Activated naive CD8-positive, alpha-beta T cell treated with anti-CD3 and anti-CD28 coated beads, Interleukin-2, amount 10 ng/mL, durations not matched to agents 7 days and 5 days (primary cell): ENCODE measurements around the gene NSD2. TPM values are rescaled to one million over a fixed set of nuclear protein-coding genes. Genes with fewer than 3 reads are reported as not detected.
"Not testable (repeated sequence)": the region's sequence is repeated elsewhere in the genome, so short reads cannot be mapped to it uniquely, and the experiment has no call there.

Source experiments
- ATAC-seq: fragments of 150-1000 bp; cut with Tn5 transposase; one replicate; pipeline ENCODE4 v1.10.0; 2021; ENCODE audit warnings: low read depth, moderate library complexity
- POLR2A ChIA-PET: fragments of 350-600 bp; sonication (Branson Sonifier 250); formaldehyde crosslinking; loops from one replicate; lab custom pipeline; 2021; ENCODE audit warnings: antibody characterized with exemption; lab: Charles Lee
- DNase-seq: peaks from one replicate; pipeline ENCODE4 v3.0.0; 2021
- H3K27ac Mint-ChIP-seq: one replicate; pipeline ENCODE4 v1.8.0; 2022; ENCODE audit warnings: mild to moderate bottlenecking, mixed read lengths
- H3K27me3 Mint-ChIP-seq: one replicate; pipeline ENCODE4 v1.8.0; 2022; ENCODE audit warnings: mild to moderate bottlenecking, moderate library complexity, mixed read lengths
- H3K36me3 Mint-ChIP-seq: one replicate; pipeline ENCODE4 v1.8.0; 2021; ENCODE audit warnings: mild to moderate bottlenecking, mixed read lengths
- H3K4me1 Mint-ChIP-seq: one replicate; pipeline ENCODE4 v1.8.0; 2021; ENCODE audit warnings: mixed read lengths
- H3K4me3 Mint-ChIP-seq: one replicate; pipeline ENCODE4 v1.8.0; 2022; ENCODE audit warnings: mild to moderate bottlenecking, moderate library complexity, mixed read lengths
- H3K9me3 Mint-ChIP-seq: one replicate; pipeline ENCODE4 v1.8.0; 2021; ENCODE audit warnings: mixed read lengths
- total RNA-seq, 2 experiments: library from RNA; stranded (reverse); gene quantifications; one replicate each; pipeline ENCODE4 v1.2.3, GENCODE V29; 2021

Gene NSD2
- total RNA-seq, 2 experiments from 2014 or later: 218 to 231 TPM

DNA sequence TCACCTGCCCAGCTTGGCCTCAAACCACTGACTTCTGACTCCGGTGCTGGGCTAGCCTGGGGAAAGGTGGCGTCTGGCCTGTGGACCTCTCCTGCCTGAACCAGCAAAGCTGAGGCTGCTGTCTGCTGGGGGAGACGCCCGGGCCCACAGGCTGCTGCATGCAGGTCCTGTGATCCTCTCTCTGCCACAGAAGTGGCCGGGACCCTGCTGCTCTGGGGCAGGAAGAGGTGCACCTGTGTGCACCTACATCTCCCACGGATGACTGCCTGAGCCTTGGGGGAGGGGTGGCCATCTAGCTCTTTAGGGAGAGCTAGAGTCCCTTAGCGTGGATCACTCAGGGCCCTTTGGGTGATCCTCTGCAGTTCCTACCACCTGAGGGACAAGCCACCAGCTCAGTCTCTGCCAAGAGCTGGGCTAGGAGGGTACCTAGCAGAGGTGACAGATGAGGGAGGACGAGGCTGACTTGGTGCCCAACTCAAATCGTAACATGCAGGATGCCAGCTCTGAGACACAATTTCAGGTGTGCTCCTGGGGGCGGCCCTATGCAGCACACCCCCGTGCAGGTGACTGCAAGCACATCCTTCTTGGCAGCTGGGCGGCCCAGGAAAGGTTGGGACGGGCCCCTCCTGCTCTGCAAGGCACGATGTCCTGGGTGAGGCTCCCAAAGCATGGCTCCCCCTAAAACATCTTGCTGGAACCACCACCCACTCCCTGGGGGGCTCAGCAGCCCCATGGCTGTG, 37.7 kb upstream of the NSD2 start:
- no peak overlapping the region for H3K27ac Mint-ChIP-seq
- ATAC-seq: no peak
- POLR2A ChIA-PET: no interaction called here
- H3K27me3 Mint-ChIP-seq: no peaks in the 10 kb centered on the region
- H3K4me1 Mint-ChIP-seq: peaks cover 6% of the 10 kb centered on the region
- no peak overlapping the region for H3K4me3 Mint-ChIP-seq
- peaks cover 20% of the 10 kb centered on the region for H3K36me3 Mint-ChIP-seq
- no peaks in the 10 kb centered on the region for H3K9me3 Mint-ChIP-seq
- no peak for DNase-seq

DNA sequence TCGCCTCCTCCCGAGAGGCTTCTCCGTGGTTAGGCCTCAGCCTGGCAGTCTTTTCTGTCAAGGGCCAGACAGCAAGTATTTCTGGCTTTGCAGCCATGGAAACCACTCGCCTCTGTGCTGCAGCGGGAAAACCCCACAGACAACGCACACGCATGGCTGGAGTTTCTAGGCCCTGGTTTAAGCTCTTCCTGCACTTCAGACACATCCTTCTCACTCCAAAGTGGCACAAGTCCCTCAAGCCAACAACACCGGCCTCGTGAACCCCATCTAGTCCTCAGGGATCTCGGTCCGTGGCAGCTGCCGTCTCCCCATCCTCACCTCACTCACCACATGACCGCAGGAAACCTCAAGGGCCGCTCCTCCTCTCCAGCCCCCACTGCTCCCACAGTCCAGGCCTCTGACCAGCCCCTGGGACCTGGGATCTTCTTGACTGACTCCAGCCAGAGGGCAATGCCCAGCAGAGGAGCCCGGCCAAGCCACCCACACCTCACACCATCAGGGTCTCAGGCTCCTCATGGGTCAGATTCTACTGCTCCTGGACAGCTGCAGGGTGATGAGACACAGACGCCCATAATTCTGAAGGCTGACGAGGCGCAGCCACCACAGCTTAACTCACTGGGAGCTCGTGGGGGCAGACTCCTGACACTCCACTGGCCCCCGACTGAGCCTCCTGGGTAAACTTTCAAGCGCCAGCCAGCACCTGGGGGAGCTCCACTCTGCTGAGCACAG, 37.0 kb upstream of the NSD2 start:
- Mint-ChIP-seq H3K27me3 (no peaks in the 10 kb centered on the region), H3K27ac (no peak overlapping the region), H3K4me1 (peaks cover 6% of the 10 kb centered on the region), H3K36me3 (peaks cover 22% of the 10 kb centered on the region), H3K9me3 (no peaks in the 10 kb centered on the region), H3K4me3 (no peak overlapping the region)
- POLR2A ChIA-PET: no interaction called here
- DNase-seq (no peak), ATAC-seq (no peak)

DNA sequence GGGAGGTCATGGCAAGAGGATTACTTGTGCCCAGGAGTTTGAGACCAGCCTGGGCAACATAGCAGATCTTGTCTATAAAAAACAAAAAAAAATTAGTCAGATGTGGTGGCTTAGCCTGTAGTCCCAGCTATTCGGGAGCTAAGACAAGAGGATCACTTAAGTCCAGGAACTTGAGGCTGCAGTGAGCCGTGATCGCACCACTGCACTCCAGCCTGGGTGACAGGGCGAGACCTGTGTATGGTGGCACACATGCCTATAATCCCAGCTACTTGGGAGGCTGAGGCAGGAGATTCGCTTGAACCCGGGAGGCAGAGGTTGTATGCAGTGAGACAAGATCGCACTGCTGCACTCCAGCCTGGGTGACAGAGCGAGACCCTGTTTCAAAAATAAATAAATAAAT, 35.4 kb upstream of the NSD2 start:
- H3K4me3 Mint-ChIP-seq, ATAC-seq, H3K4me1 Mint-ChIP-seq, DNase-seq, H3K27ac Mint-ChIP-seq, POLR2A ChIA-PET, H3K9me3 Mint-ChIP-seq, H3K27me3 Mint-ChIP-seq: not testable (repeated sequence)
- peaks cover 12% of the 10 kb centered on the region for H3K36me3 Mint-ChIP-seq

DNA sequence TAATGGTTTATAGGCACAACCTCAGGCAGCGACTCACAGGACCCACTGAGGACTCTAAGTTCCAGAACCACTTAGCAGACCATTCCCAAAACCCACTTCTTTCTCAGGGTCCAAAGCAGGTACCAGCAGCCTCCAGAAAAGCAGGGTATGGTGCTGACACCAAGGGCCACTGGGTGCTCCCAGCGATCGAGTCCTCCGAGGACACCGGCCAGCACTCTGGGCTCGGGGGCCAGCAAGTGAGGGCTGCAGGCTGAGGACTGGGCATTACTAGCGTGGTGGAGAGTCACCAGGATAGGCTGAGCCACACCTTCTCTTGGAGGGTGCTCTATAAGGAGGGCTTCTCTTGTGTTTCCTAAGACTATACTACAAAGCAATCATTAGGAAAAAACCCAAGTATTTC, 34.5 kb upstream of the NSD2 start:
- POLR2A ChIA-PET: no interaction called here
- H3K27me3 Mint-ChIP-seq: no peaks in the 10 kb centered on the region

DNA sequence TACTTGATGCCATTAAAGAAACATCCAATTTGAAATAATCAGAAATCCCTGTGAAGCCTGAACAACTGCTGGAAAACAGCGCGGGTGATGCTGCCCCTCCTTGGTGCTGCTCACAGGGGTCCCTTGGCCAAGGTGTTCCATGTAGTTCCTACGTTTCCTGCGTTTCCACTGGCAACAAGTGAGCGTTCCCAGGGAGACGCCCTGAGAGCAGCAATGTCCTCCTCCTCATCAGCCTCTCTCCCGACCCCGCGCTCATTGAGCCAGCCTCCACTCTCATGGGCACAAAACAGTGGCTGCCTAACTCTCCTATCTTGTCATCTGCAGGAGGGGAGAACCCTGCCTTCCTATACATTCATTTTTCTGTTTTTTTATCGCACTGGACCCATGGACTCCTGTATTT, 34.1 kb upstream of the NSD2 start:
- H3K4me1 Mint-ChIP-seq: peaks cover 6% of the 10 kb centered on the region
- H3K36me3 Mint-ChIP-seq: peaks cover 14% of the 10 kb centered on the region
- POLR2A ChIA-PET: no interaction called here
- H3K4me3 Mint-ChIP-seq: no peak overlapping the region
- no peaks in the 10 kb centered on the region for H3K9me3 Mint-ChIP-seq
- no peak overlapping the region for H3K27ac Mint-ChIP-seq
- DNase-seq: no peak
- no peaks in the 10 kb centered on the region for H3K27me3 Mint-ChIP-seq
- no peak for ATAC-seq

More for the DNA sequence above, 34.5 kb upstream of the NSD2 start:
- Mint-ChIP-seq H3K9me3 (no peaks in the 10 kb centered on the region), H3K4me3 (no peak overlapping the region), H3K36me3 (peaks cover 14% of the 10 kb centered on the region), H3K4me1 (peaks cover 3% of the 10 kb centered on the region), H3K27ac (no peak overlapping the region)
- DNase-seq: no peak
- ATAC-seq: no peak

DNA sequence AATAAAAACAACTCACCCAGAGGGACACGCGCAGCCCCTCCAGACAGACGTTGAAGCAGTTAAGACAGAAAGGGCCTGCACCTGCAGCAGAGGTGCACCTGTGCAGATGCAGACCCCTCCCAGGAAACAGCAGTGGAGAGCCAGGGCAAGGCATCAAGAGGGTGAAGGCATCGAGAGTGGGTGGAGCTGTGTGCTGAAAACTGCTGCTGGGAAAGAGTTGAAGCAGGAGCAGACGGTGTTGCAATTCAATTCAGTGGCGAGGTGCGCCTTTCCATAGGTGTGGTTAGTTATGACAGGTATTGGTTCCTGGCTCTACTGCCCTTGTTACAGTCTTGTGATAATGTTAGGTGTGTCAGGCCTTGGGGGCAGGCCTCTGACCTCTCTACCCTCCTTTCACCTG, 31.9 kb upstream of the NSD2 start:
- Mint-ChIP-seq H3K27ac (no peak overlapping the region), H3K36me3 (peaks cover 10% of the 10 kb centered on the region), H3K9me3 (no peaks in the 10 kb centered on the region), H3K27me3 (no peaks in the 10 kb centered on the region), H3K4me1 (peaks cover 8% of the 10 kb centered on the region), H3K4me3 (no peak overlapping the region)
- no peak for ATAC-seq
- DNase-seq: no peak
- POLR2A ChIA-PET: no interaction called here

DNA sequence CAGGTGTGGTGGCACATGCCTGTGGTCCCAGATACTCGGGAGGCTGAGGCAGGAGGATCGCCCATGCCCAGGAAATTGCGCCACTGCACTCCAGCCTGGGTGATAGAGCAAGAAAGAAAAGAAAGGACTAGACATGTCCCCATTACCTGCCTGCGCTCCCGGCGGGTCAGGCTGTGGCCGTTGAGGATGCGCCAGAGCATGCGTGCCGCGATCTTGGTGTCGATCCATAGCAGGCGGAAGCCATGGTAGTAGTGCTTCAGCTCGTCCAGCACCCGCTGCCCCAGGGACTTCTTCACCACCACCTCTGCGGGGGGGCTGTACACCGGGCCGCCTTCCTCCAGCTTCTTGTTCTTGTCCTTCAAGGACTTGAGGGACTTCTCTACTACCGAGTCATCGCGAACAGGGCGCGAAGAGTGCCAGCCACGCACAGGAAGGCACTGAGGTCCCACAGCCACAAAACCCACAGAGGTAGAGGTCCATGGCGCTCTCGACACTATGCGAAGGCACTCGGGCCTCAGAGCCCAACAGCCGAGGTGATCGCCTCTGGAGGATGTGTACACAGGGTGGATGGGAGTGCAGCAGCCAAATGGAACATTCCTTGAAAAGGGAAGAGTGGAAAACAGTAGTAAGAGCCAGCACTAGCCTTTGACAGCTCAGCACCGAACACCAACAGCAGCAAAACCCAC, 29.8 kb upstream of the NSD2 start:
- POLR2A ChIA-PET: no interaction called here

DNA sequence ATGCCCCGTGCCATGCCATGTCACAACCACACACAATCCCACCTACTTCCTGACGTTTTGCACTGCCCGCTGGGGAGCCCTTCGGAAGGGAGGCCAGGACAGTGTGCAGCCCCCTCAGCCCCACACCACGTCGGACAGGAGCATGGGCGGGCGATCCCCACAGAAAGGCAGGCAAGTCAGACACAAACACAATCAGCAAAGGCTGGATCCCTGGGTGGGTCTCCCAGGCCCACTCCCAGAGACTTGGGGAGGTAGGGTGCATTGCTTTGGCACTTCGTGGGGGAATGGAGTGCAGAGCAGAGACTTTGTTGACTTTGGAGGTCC, 29.3 kb upstream of the NSD2 start:
- peaks cover 7% of the 10 kb centered on the region for H3K36me3 Mint-ChIP-seq
- DNase-seq: no peak
- H3K27me3 Mint-ChIP-seq: no peaks in the 10 kb centered on the region
- no peak overlapping the region for H3K27ac Mint-ChIP-seq
- no peak for ATAC-seq
- H3K4me3 Mint-ChIP-seq: no peak overlapping the region
- POLR2A ChIA-PET: interaction anchor here (1.3 kb wide), 1 partner anchor 13 kb away, joined by 5 read pairs; no protein-coding TSS in a partner anchor
- H3K4me1 Mint-ChIP-seq: peaks cover 10% of the 10 kb centered on the region
- H3K9me3 Mint-ChIP-seq: no peaks in the 10 kb centered on the region

More for the DNA sequence above, 29.8 kb upstream of the NSD2 start:
- peaks cover 7% of the 10 kb centered on the region for H3K36me3 Mint-ChIP-seq
- ATAC-seq (no peak), DNase-seq (no peak)
- H3K27ac Mint-ChIP-seq: no peak overlapping the region
- no peak overlapping the region for H3K4me3 Mint-ChIP-seq
- H3K27me3 Mint-ChIP-seq: no peaks in the 10 kb centered on the region
- no peaks in the 10 kb centered on the region for H3K9me3 Mint-ChIP-seq
- peaks cover 8% of the 10 kb centered on the region for H3K4me1 Mint-ChIP-seq

DNA sequence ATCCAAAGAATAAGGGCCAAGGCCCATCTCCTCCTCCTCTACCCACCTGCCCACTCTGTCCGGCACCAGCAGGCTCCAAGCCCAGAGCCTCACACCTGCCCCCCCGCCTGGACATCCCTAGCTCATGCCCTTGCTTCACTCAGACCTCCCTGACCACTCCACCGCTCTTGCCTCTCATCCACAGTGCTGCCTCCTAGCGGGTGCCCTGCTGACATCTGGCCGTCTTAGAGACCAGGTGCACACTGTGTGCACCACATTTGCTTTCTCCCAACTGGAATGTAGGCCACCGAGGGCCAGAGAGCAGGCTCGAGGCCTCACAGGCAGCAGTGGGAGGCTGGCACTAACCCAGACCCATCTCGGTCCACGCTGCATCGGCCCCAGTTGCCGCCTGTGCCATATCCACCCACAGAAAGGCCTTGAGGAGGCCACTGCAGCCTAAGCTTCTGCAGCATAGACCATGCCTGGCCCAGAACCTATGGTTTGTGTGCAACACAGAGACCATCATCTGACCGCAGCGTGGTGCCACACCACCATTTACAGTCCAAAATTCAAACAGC, 28.8 kb upstream of the NSD2 start:
- Mint-ChIP-seq H3K4me1 (peaks cover 10% of the 10 kb centered on the region), H3K4me3 (no peak overlapping the region), H3K27ac (peak overlapping the region; percentile 31), H3K9me3 (no peaks in the 10 kb centered on the region), H3K27me3 (no peaks in the 10 kb centered on the region), H3K36me3 (peaks cover 9% of the 10 kb centered on the region)
- DNase-seq (no peak), ATAC-seq (no peak)
- POLR2A ChIA-PET: interaction anchor here (1.3 kb wide), 1 partner anchor 13 kb away, joined by 5 read pairs; no protein-coding TSS in a partner anchor

DNA sequence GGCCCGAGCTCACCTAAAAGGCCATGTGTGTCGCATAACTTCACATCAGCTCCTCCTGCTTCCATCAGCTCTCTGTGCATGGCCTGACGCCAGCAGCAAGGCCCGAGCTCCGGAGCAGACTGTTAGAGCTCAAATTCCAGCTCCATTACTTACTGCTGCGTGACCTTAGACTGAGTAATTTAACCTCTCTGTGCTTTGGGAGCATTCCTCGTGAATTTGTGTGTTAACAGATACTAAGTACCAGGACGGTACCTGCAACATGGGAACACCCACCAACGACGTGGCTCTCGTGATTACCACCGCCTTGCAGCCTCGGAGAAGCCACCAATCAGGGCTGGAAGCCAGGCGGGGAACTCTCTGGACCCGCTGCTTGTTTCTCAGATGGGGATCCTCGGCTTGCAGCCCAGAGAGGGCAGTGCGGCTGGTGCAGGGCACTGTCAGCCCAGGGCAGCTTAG, 28.2 kb upstream of the NSD2 start:
- Mint-ChIP-seq H3K36me3 (peaks cover 9% of the 10 kb centered on the region), H3K9me3 (no peaks in the 10 kb centered on the region), H3K27me3 (no peaks in the 10 kb centered on the region), H3K4me1 (peaks cover 10% of the 10 kb centered on the region), H3K27ac (no peak overlapping the region), H3K4me3 (no peak overlapping the region)
- POLR2A ChIA-PET: interaction anchor here (1.3 kb wide), 1 partner anchor 12 kb away, joined by 5 read pairs; no protein-coding TSS in a partner anchor
- ATAC-seq (no peak), DNase-seq (no peak)

DNA sequence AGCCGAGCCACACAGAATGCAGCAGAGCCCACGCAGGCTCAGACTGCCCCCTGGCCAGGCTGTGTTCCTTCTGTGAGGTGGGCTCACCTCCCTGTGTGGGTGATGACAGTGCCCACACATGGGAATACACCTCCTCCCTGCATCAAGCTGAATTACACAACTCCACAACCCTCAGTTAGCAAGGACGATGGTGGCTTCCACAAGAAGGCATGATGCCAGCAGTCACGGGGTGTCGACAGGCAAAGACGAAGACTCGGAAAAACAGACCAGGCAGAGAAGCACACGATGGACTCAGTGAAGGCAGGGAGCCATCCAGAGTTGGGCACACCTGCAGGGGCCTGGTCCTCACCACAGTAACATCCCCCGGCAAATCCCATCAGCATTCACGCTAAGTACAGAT, 27.3 kb upstream of the NSD2 start:
- H3K27me3 Mint-ChIP-seq: no peaks in the 10 kb centered on the region
- H3K4me3 Mint-ChIP-seq: no peak overlapping the region
- POLR2A ChIA-PET: no interaction called here
- ATAC-seq (no peak), DNase-seq (no peak)
- peaks cover 10% of the 10 kb centered on the region for H3K4me1 Mint-ChIP-seq
- H3K27ac Mint-ChIP-seq: no peak overlapping the region
- H3K9me3 Mint-ChIP-seq: no peaks in the 10 kb centered on the region
- H3K36me3 Mint-ChIP-seq: peaks cover 7% of the 10 kb centered on the region

DNA sequence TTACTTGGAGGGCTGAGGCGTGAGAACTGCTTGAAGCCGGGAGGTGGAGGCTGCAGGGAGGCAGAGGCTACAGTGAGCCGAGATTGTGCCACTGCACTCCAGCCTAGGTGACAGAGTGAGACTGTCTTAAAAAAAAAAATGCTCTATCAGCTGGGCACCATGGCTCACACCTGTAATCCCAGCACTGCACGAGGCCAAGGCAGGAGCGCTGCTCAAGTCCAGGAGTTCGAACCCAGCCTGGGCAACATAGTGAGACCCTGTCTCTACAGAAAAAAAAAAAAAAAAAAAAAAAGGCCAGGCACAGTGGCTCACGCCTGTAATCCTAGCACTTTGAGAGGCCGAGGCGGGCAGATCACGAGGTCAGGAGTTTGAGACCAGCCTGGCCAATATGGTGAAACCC, 26.6 kb upstream of the NSD2 start:
- H3K27ac Mint-ChIP-seq, H3K4me3 Mint-ChIP-seq, H3K9me3 Mint-ChIP-seq, DNase-seq, H3K27me3 Mint-ChIP-seq, H3K36me3 Mint-ChIP-seq, H3K4me1 Mint-ChIP-seq, ATAC-seq, POLR2A ChIA-PET: not testable (repeated sequence)

DNA sequence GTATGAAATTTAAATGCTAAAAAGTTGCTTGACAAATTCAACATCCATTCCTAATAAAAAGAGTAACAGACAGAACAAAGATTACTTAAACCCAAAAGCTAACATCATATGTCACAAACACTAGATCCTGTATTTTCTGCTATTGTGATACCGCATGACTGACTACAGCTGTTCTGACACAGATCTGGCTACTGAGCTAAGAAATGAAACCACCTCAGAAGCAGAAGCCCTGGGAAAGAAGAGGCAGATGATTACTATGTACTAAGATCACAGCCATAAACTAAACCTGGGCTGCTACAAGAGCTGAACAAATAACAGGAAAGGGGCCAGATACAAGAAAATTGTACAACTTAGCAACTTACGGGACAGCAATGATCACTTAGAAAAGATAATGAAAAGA, 24.6 kb upstream of the NSD2 start:
- peaks cover 11% of the 10 kb centered on the region for H3K4me1 Mint-ChIP-seq
- H3K4me3 Mint-ChIP-seq: no peak overlapping the region
- DNase-seq: no peak
- ATAC-seq: no peak
- no peaks in the 10 kb centered on the region for H3K9me3 Mint-ChIP-seq
- peak overlapping the region; percentile 9 for H3K27ac Mint-ChIP-seq
- peaks cover 6% of the 10 kb centered on the region for H3K36me3 Mint-ChIP-seq
- POLR2A ChIA-PET: interaction anchor here (1.5 kb wide), 1 partner anchor 9 kb away, joined by 4 read pairs; no protein-coding TSS in a partner anchor
- no peaks in the 10 kb centered on the region for H3K27me3 Mint-ChIP-seq
